Gastroesophageal sphincter (tissue), 4 donors: ENCODE measurements around the gene TSPAN5. TPM values are rescaled to one million over a fixed set of nuclear protein-coding genes. Genes with fewer than 3 reads are reported as not detected.

ENCODE experiments used
- ATAC-seq: fragments of 150-250 bp; one replicate; pipeline ENCODE4 v1.9.1; 2016; ENCODE audit warnings: mild to moderate bottlenecking, moderate library complexity
- H3K27ac ChIP-seq, 4 donors: fragments of 200-600 bp; sonication (generic) in 3 of 4; 1 replicate in 3 of 4; 2 replicates in 1 of 4; pipeline ENCODE4 v1.5.1; 2016 to 2019
- H3K27me3 ChIP-seq: fragments of 200-600 bp; sonication (generic); one replicate; pipeline ENCODE4 v1.5.1; 2019
- H3K36me3 ChIP-seq, 2 donors: fragments of 200-600 bp; sonication (generic); one replicate each; pipeline ENCODE4 v1.5.1; 2019; ENCODE audit warnings: control low read depth in 1 of 2
- H3K4me1 ChIP-seq, 3 donors: fragments of 200-600 bp; sonication (generic); 1 replicate in 2 of 3; 2 replicates in 1 of 3; pipeline ENCODE4 v1.5.1; 2016 to 2019; ENCODE audit warnings: control low read depth in 2 of 3
- H3K4me3 ChIP-seq, 2 donors: fragments of 200-600 bp; sonication (generic); one replicate each; pipeline ENCODE4 v1.5.1; 2019; ENCODE audit warnings: mild to moderate bottlenecking in 1 of 2, moderate library complexity in 1 of 2
- H3K9me3 ChIP-seq, 3 donors: fragments of 200-600 bp; sonication (generic); one replicate each; pipeline ENCODE4 v1.5.1; 2017 to 2019; ENCODE audit warnings: control low read depth in 2 of 3
- CTCF ChIP-seq, 4 experiments: fragments of 200-600 bp in 2 of 4; fragments of 450-650 bp in 2 of 4; sonication (generic) in 1 of 4; IDR thresholded peaks; one replicate each; pipeline ENCODE4 v1.5.1; 2017 to 2019; ENCODE audit warnings: antibody characterized with exemption in 4 of 4, mild to moderate bottlenecking in 2 of 4, moderate library complexity in 2 of 4
- EP300 ChIP-seq: sonication (generic); formaldehyde crosslinking; IDR thresholded peaks from one replicate; pipeline ENCODE4 v1.6.1; 2017; ENCODE audit warnings: antibody characterized with exemption, mild to moderate bottlenecking
- POLR2A ChIP-seq, 2 donors: fragments of 450-650 bp; IDR thresholded peaks; one replicate each; pipeline ENCODE4 v1.6.1; 2017; ENCODE audit warnings: antibody characterized with exemption in 2 of 2, mild to moderate bottlenecking in 2 of 2, moderate library complexity in 1 of 2
- POLR2AphosphoS5 ChIP-seq: sonication (generic); formaldehyde crosslinking; IDR thresholded peaks from one replicate; pipeline ENCODE4 v1.6.1; 2017; ENCODE audit warnings: antibody characterized with exemption
- WGBS, 2 donors: methylation state at CpG; one replicate each; pipeline ENCODE4 v1.1.5; 2018; ENCODE audit warnings: low coverage in 1 of 2; 5-methylcytosine and 5-hydroxymethylcytosine counted together
- total RNA-seq, 4 donors: library from RNA; depleted of rRNA; stranded (reverse); fragments of >200 nt; gene quantifications; one replicate each; pipeline ENCODE4 v1.1.0, GENCODE V29; 2016

TSPAN5 gene
- total RNA-seq, 4 donors from 2014 or later: 9.8 to 14.0 (median 12.2) TPM

DNA sequence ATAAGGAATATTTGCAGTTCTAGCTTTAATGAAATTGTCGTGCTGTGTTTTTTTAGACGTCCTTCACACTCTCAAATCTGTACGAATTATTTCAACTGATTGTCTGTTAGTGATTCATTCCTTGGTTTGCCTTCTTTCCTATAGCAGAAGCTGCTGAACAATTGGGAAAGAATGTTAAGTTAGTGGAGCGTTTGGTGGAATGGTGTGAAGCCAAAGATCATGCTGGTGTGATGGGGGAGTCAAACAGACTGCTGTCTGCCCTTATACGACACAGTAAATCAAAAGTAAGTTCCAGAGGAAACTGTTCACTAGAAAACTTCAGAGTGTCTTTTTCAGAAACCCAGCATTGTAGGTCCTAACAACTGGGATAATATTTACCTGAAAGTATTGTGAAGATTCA is 237.3 kb downstream of the TSPAN5 start:
- Histone ChIP-seq H3K27me3 (no peaks in the 10 kb centered on the region), H3K9me3 (no peaks in the 10 kb centered on the region), H3K4me3 (no peak overlapping the region), H3K36me3 (peaks cover 0 to 85% of the 10 kb centered on the region in 2 donors), H3K27ac (no peak overlapping the region), H3K4me1 (no peaks in the 10 kb centered on the region)
- no peak for ATAC-seq
- WGBS, 2 donors: 64 to 79% methylated on average over 4 to 5 of the region's 5 CpGs
- TF ChIP-seq POLR2A (IDR thresholded peaks at IDR 0.05): no peak
- no peak for TF ChIP-seq EP300
- TF ChIP-seq POLR2AphosphoS5: no peak
- TF ChIP-seq CTCF (IDR thresholded peaks at IDR 0.05): no peak
